Stomach (tissue), 4 donors: Measurements from ENCODE around the gene CACTIN.

Experiments
- CTCF ChIP-seq, 7 experiments: fragments of 450-650 bp in 4 of 7; fragments of 200-600 bp in 3 of 7; sonication (generic) in 3 of 7; IDR thresholded peaks; one replicate each; pipeline ENCODE4 v1.5.1; 2016 to 2019; ENCODE audit warnings: antibody characterized with exemption in 7 of 7, control low read depth in 2 of 7, mild to moderate bottlenecking in 1 of 7
- EP300 ChIP-seq: sonication (generic); formaldehyde crosslinking; IDR thresholded peaks from one replicate; pipeline ENCODE4 v1.6.1; 2017; ENCODE audit warnings: antibody characterized with exemption
- POLR2A ChIP-seq, 4 donors: fragments of 450-650 bp; IDR thresholded peaks; one replicate each; pipeline ENCODE4 v1.6.1; 2016; ENCODE audit warnings: antibody characterized with exemption in 4 of 4, control low read depth in 2 of 4, mild to moderate bottlenecking in 1 of 4, moderate library complexity in 1 of 4
- POLR2AphosphoS5 ChIP-seq, 3 donors: sonication (generic); formaldehyde crosslinking; IDR thresholded peaks; one replicate each; pipeline ENCODE4 v1.6.1; 2016; ENCODE audit warnings: antibody characterized with exemption in 3 of 3

GRCh38 chr19:3656073-3656746 is 29.6 kb upstream of the CACTIN start:
- TF ChIP-seq CTCF (IDR thresholded peaks at IDR 0.05): no peak
- no peak for TF ChIP-seq POLR2AphosphoS5 (IDR thresholded peaks at IDR 0.05)
- no peak for TF ChIP-seq POLR2A (IDR thresholded peaks at IDR 0.05)
- no peak for TF ChIP-seq EP300
